RWPE2 (cell line): ENCODE measurements around the gene UTY.
"Not testable (repeated sequence)": the region's sequence is repeated elsewhere in the genome, so short reads cannot be mapped to it uniquely, and the experiment has no call there.

Source experiments
- ATAC-seq: fragments of 200-7000 bp; cut with Tn5 transposase; 3 replicates; pipeline ENCODE4 v1.9.1; 2021; ENCODE audit warnings: low read depth
- DNase-seq: peaks from one replicate; pipeline ENCODE4 v3.0.0-alpha.2; 2020; ENCODE audit warnings: low spot score
- H3K27ac ChIP-seq: fragments of 450-650 bp; 2 replicates; pipeline ENCODE4 v1.5.1; 2017; ENCODE audit warnings: mild to moderate bottlenecking; ENCODE audit not compliant: poor library complexity, severe bottlenecking
- H3K27me3 ChIP-seq: fragments of 250-450 bp; sonication (Bioruptor Pico); 2 replicates; pipeline ENCODE4 v1.5.1; 2021; ENCODE audit warnings: mild to moderate bottlenecking, moderate library complexity; ENCODE audit not compliant: insufficient read depth, poor library complexity, severe bottlenecking
- H3K36me3 ChIP-seq: fragments of 250-450 bp; sonication (Bioruptor Pico); 2 replicates; pipeline ENCODE4 v1.5.1; 2020; ENCODE audit warnings: low read depth, mild to moderate bottlenecking, moderate library complexity
- H3K4me1 ChIP-seq: fragments of 250-450 bp; sonication (Bioruptor Pico); 2 replicates; pipeline ENCODE4 v1.5.1; 2021; ENCODE audit warnings: mild to moderate bottlenecking, moderate library complexity; ENCODE audit not compliant: insufficient read depth, poor library complexity, severe bottlenecking
- H3K4me3 ChIP-seq: fragments of 250-450 bp; sonication (Bioruptor Pico); 2 replicates; pipeline ENCODE4 v1.5.1; 2021; ENCODE audit warnings: mild to moderate bottlenecking, moderate library complexity; ENCODE audit not compliant: severe bottlenecking
- H3K9me3 ChIP-seq: fragments of 250-450 bp; sonication (Bioruptor Pico); 2 replicates; pipeline ENCODE4 v1.5.1; 2021; ENCODE audit warnings: mild to moderate bottlenecking, moderate library complexity; ENCODE audit not compliant: severe bottlenecking
- CTCF ChIP-seq: fragments of 450-650 bp; IDR thresholded peaks from one replicate; pipeline ENCODE4 v1.5.1; 2017; ENCODE audit warnings: mild to moderate bottlenecking, moderate library complexity; ENCODE audit not compliant: poor library complexity, severe bottlenecking

UTY gene

DNA sequence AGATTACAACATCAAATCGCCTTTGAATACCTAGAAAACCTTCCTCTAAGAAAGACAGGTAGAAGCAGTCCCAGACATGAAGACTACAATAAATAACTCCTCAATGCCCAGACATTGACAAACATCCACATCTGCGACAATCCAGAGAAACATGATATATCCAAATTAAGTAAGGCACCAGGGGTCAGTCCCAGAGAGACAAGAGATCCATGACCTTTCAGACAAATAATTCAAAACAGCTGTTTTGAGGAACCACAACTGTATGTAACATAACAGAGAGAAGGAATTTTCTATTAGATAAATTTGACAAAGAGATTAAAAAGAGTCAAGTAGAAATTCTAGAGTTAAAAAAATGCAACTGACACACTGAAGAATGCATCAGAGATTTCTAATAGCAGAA, 200.3 kb downstream of the UTY start:
- TF ChIP-seq CTCF, result no peak
- H3K36me3 ChIP-seq, result peaks cover 42% of the 10 kb centered on the region
- ATAC-seq (no peak), DNase-seq (no peak)
- H3K27ac ChIP-seq, result no peak overlapping the region
- no peaks in the 10 kb centered on the region for H3K27me3 ChIP-seq
- H3K4me3 ChIP-seq, result no peak overlapping the region
- H3K4me1 ChIP-seq, result no peaks in the 10 kb centered on the region
- no peaks in the 10 kb centered on the region for H3K9me3 ChIP-seq

DNA sequence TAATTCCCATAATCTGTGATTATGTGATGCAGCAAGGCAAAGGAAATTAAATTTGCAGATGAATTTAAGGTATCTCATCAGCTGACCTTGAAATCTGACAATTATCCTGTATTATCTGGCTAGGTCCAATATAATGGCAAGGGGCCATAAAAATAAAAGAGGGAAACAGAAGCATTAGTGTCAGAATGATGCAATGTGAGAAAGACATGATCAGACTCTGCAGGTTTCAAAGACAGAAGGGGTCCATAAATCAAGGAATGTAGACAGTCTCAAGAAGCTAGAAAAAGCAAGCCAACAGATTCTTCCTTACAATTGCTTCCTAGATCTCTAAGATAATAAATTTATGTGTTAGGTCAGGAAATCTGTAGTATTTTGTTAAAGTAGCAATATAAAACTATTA, 208.1 kb downstream of the UTY start:
- TF ChIP-seq CTCF, result no peak
- H3K27ac ChIP-seq, result no peak overlapping the region
- peaks cover 57% of the 10 kb centered on the region for H3K36me3 ChIP-seq
- H3K4me1 ChIP-seq, result no peaks in the 10 kb centered on the region
- no peak overlapping the region for H3K4me3 ChIP-seq
- DNase-seq (no peak), ATAC-seq (no peak)
- no peaks in the 10 kb centered on the region for H3K27me3 ChIP-seq
- H3K9me3 ChIP-seq, result no peaks in the 10 kb centered on the region

DNA sequence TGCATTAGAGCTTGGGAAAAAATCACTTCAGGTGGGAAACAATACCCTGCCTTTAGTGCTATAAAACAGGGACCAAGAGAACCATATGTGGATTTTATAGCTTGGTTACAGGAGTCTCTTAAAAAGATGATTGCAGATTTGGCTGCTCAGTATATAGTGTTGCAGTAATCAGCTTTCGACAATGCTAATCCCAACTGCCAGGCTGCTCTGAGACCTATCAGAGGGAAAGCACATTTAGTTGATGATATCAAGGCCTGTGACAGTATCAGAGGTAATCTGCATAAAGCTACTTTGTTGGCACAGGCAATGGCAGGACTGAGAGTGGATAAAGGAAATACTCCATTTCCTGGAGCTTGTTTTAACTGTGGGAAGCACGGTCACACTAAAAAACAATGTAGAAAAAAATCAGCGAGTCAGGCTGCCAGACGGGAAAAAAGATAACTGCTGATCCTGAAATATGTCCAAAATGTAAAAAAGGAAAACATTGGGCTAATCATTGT, 225.8 kb downstream of the UTY start:
- H3K4me3 ChIP-seq, H3K9me3 ChIP-seq, DNase-seq, H3K4me1 ChIP-seq, ATAC-seq, H3K27me3 ChIP-seq, H3K27ac ChIP-seq: not testable (repeated sequence)
- peaks cover 49% of the 10 kb centered on the region for H3K36me3 ChIP-seq

DNA sequence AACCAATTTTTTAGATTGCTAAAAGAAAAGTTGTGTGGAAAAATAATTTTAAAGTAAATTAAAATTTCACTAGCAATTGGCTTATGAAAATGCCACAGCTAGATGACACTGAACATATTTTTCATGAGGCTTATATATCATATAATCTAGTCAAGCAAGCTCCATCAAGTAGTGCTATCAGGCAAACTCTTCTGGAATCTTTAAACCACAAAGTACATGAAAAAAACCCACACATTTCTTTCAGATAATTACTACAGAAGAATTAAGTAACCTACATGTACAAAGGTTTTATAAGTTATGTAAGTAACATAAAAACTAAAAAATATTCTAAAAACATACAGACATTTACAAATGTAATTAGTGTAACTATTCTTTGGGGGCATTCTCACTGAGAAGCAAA, 229.4 kb downstream of the UTY start:
- no peak for ATAC-seq

GRCh38 chrY:13243716-13244115, 236.1 kb downstream of the UTY start:
- Histone ChIP-seq H3K27ac (no peak overlapping the region), H3K4me3 (no peak overlapping the region), H3K36me3 (peaks cover 20% of the 10 kb centered on the region), H3K27me3 (no peaks in the 10 kb centered on the region), H3K9me3 (no peaks in the 10 kb centered on the region), H3K4me1 (no peaks in the 10 kb centered on the region)
- TF ChIP-seq CTCF, result no peak
- DNase-seq (no peak), ATAC-seq (no peak)

More for the DNA sequence above, 229.4 kb downstream of the UTY start:
- TF ChIP-seq CTCF, result no peak
- no peaks in the 10 kb centered on the region for H3K4me1 ChIP-seq
- peaks cover 35% of the 10 kb centered on the region for H3K36me3 ChIP-seq
- DNase-seq, result no peak
- no peaks in the 10 kb centered on the region for H3K27me3 ChIP-seq
- no peaks in the 10 kb centered on the region for H3K9me3 ChIP-seq
- no peak overlapping the region for H3K27ac ChIP-seq
- H3K4me3 ChIP-seq, result no peak overlapping the region
